GM20000 (cell line): Measurements from ENCODE around the gene PIK3R3.
A peak's percentile ranks its signal among the peaks of the same experiment; 100 is the strongest.

Experiments used
- DNase-seq: peaks from one replicate; pipeline ENCODE4 v3.0.0; 2012; ENCODE audit warnings: low spot score
- TF ChIP-seq, protein P1 (sequence below): IDR thresholded peaks from 2 replicates; pipeline ENCODE4 v1.5.1; 2012; ENCODE audit warnings: mild to moderate bottlenecking, control low read depth; ENCODE audit errors: extremely low read depth, missing control alignments

The PIK3R3 gene

DNA sequence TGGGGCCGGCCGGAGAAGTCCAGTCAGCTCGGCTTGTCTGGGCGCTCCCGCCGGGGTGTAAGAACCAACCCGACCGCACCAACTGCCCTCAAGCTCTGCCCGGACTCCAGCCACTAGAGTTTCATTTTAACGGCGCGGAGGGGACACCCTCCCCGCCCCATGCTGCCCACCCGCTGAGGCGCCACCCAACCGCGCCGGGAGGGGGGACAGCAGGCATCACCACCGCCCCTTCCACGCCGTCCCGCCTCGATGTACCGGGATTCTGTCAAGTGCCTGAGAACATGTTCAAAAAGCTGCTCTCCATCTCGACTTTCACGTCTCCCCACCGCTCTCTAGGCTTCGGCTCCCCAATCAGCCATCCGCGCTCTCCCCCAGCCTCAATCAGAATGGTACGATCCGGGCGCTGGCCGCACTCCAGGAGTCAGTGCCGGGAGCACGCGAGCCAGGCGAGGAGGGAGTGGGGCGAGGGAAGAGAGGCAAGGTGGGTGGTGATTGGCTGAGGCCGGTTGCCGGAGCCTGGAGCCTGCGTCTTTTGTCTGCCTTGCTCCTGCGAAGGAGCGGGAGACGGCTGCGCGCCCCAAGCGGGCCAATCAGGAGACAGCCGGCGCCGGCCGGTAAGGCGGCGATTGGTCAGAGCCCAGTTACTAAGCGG is at the start of gene PIK3R3:
TSS of gene PIK3R3 (minus strand) at position 101 of the 652 bp plus-strand sequence. CDS start 677 bp downstream, outside the sequence.
- DNase-seq, result peak; percentile 93
- TF ChIP-seq, protein P1, sequence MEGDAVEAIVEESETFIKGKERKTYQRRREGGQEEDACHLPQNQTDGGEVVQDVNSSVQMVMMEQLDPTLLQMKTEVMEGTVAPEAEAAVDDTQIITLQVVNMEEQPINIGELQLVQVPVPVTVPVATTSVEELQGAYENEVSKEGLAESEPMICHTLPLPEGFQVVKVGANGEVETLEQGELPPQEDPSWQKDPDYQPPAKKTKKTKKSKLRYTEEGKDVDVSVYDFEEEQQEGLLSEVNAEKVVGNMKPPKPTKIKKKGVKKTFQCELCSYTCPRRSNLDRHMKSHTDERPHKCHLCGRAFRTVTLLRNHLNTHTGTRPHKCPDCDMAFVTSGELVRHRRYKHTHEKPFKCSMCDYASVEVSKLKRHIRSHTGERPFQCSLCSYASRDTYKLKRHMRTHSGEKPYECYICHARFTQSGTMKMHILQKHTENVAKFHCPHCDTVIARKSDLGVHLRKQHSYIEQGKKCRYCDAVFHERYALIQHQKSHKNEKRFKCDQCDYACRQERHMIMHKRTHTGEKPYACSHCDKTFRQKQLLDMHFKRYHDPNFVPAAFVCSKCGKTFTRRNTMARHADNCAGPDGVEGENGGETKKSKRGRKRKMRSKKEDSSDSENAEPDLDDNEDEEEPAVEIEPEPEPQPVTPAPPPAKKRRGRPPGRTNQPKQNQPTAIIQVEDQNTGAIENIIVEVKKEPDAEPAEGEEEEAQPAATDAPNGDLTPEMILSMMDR, result no peak

- TF ChIP-seq, protein P1, result no peak
- DNase-seq, result no peak
Observed at GRCh38 chr1:46181343-46182260, 49.2 kb upstream of the PIK3R3 start.

DNA sequence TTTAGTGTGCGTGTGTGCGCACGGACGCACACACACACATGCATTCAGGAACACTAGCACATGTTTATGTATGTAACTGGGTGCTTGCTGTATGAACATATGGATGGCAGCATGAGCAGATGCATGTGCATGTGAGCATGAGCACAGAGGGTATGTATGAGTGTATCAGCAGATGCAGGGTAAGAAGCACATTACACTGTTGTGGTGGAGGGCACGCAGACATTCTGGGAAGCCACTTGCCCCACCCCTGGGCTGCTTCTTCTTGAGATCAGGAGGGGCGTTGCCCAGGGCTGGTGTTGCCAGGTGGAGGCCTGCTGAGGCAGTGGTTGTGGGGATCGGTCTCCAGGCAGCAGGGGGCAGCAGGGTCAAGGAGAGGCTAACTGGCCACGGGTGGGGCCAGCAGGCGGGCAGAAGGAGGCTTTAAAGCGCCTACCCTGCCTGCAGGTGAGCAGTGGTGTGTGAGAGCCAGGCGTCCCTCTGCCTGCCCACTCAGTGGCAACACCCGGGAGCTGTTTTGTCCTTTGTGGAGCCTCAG is 47.7 kb upstream of the PIK3R3 start:
- no peak for DNase-seq
- TF ChIP-seq, protein P1, result no peak

GRCh38 chr1:46179138-46180081 is 47.0 kb upstream of the PIK3R3 start:
- DNase-seq, result peak; percentile 81
- TF ChIP-seq, protein P1, result peak; percentile 85

DNA sequence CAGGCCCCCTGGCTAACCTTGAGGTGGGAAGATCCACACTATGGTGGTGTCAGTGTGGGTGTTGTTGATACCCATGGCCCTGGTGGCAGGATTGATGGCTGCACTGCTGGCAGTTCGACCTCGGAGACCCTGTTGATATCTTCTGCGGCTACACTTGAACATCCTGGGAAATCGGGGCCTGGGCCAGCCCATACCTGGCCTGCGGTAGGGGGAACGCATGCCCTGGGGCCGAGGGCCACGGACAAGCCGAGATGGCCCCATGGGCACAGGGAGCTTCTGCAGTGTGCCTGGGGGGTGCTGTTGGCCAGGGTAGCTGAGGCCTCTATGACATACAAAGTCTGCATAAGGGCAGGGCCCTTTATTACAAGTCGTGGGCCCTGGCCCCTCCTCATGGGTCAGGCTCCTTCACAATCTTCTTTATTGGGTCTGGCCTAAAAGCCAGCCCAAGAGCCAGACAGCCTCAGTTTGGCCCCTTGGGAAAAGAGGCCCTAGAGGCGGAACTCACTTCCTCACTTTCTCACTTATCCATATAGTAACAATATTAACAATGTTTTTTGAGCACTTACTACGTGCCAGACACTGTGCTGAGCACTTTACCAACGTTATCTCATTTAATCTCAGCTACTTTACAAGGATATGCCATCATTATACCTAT is 43.9 kb upstream of the PIK3R3 start, which contains the start of gene P3R3URF:
TSS of gene P3R3URF (minus strand) at position 278 of the 655 bp plus-strand sequence. CDS start at position 261, 17 bp downstream.
- DNase-seq, result no peak
- TF ChIP-seq, protein P1, result no peak

DNA sequence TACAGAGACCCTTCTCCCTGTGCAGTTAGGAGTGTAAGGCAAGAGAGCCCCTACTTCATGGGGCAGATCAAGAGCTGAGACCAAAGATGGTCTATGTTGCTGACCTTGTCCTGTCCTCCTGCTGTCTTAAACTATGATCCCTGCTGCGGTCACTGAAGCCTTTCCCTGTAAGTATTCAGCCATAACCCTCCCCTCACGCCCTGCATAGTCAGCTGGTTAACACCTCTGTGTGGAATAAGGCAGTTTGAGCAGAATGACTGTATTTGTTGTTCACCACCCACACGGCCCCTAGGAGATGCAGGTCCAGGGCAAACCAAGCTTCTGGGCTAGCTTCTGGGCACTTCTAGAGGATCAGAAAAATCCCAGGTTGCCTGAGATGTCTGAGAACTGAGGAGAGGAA is 42.8 kb upstream of the PIK3R3 start:
- TF ChIP-seq, protein P1, result no peak
- DNase-seq, result no peak
